Bladder microvascular endothelial cell (primary cell): ENCODE measurements around the gene NPR2. TPM values are rescaled to one million over a fixed set of nuclear protein-coding genes. Genes with fewer than 3 reads are reported as not detected.

Experiments used
- total RNA-seq: library from RNA; depleted of rRNA; stranded (reverse); fragments of >200 nt; gene quantifications from 2 replicates; pipeline ENCODE4 v1.2.3, GENCODE V29; 2014

NPR2 gene
- total RNA-seq, result 3.2 and 4.1 TPM in 2 replicates

DNA sequence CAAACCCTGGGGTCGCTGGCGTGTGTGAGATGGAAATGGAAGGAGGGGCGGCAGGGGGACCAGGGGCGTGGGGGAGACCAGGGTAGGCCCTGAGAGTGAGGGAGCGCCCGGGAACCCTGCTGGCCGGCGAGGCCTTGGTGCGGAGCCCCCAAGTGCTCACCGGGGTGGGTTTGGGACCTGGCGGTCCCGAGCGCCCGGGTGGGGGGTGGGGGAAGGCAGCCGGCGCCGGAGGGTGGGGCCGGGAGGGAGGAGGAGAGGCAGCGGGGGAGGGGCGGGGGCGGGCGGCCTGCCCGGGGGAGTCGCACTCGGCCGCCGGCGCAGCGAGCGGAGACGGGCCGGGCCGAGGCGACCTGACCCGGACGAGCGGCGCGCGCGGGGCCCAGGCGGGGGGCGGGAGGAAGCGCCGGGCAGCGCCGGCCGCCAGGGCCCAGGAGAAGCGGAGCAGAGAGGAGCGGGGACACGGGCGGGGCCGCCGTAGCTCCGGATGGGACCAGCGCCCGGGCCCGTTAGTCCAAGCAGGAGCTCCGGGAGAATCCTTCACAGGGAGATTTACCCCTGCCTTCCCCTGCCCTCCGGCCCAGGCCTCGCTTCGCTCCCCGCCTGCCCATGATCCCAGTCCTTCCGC lies at the start of gene NPR2:
Gene NPR2 (plus strand): TSS at position 295 of the 625 bp plus-strand sequence. CDS start 818 bp downstream, outside the sequence.

DNA sequence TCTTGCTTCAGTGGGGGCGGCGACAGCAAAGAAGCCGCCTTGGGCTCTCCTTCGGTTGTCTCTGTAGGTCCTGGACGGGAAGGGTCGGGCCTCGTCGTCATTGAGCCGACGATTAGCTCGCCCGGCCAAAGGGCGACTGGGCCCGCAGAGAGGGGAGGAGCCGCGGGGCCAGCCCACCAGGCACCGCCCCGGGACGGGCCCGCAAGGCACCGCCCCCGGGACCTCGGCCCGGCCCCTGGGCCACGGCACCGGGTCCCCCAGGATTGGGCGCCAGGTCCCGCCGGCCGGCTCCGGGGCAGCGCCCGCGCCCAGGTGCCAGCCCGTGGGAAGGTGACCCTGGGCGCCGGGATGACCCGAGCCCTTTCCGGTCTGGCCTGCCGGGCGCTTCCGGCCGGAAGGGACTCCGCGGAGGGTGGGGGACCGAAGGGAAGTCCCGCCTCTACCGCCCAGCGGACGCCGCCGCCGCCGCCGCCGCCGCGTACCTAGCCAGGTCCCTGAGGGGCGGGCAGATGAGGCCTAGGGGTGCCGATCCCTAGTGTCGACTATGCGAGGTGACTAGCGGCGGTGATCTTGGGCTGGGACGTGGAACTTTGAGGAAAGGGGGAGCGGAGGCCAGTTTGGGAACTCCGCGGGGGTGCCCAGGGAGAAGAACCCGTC lies 42.4 kb upstream of the NPR2 start, which contains the start of the genes GBA2 and RGP1:
Gene GBA2 (minus strand): TSS at position 371 of the 657 bp plus-strand sequence. CDS start 524 bp downstream, outside the sequence.
Gene RGP1 (plus strand): TSS at position 430 of the 657 bp plus-strand sequence. CDS start 469 bp downstream, outside the sequence.

DNA sequence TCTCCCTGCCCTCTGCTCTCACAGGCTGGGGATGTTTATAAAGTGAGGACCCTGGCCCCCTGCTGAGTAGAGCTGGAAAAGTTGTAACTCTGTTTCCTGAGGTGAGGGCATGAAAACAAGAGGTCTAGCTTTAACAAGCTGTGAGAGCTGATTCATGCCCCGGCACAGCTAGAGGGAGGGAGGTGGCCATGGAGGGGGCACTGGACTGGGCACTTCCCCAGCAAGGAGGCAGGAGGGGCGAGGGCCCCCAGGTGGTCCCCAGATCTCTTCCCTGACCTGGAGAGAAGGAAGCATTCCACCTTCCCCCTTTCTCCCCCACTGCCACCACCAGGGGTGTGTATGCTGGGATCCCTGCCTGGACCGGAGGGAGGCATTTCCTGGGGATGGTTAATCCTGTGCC lies 37.1 kb upstream of the NPR2 start, which contains the start of gene MSMP:
Gene MSMP (minus strand): TSS at position 13 of the 400 bp plus-strand sequence. CDS start 147 bp downstream, outside the sequence.

DNA sequence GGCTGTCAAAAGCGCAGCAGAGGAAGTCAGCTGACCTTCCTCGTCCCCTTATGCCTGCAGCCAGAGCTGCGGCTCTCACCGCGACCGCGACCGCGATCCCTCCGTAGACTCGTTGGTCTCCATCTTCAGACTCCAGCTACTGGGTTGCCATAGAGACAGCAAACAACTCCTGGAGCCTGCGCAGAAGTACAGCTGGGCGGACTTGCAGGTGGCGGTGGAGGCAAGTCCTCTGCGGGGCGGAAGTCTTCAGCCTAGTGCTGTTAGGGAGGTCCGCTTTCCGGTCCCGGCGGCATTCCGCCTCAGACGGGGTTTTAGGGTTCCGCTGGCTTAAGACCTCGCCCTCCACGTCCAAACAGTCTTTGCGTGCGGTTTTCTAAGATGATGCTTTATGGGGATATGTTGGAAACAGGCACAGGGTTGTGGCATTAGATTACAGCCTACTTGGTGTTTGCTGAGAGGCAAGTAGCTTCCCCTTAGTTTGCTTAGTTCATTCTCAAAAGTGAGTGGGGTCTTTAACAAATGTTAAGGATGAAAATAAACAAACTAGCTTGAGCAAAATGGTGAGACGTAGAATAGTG lies 20.7 kb downstream of the NPR2 start, which contains the start of gene SPAG8:
Gene SPAG8 (minus strand): TSS at position 238 of the 578 bp plus-strand sequence. CDS start 115 bp downstream, at position 123.

DNA sequence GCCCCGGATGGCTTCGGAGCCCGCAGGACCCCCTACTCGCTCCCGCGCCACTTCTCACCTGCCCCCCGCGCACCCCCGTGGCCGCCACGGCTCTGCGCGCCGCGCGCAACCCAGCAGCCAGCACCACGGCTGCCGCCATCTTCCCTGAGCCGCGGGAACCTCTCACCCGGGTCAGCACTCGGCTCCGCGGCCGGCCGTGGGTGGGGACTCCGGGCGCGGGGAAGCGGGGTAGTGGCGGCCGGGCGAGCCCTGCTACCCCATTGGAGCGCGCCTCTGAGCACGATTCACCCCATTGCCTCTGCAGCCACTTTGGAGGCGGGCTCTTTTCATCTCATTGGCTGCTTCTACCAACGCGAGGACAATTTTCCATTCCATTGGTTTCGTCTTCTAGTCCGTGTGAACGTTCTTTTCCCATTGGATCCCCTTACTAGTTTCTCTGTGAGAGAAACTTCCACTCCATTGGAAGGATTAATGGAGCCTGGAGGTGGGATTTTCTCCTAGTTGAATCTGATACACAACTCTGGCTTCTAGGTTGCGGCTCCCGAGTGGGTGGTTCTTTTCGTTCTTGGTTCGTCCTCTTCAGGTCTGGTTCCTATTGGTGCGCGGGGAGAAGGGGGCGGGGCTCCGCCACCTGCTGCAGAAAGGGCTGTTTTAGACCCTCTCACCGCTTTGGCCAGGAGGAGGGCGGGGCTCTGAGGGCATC lies 23.6 kb downstream of the NPR2 start, which contains the start of gene HINT2:
Gene HINT2 (minus strand): TSS at position 202 of the 703 bp plus-strand sequence. CDS start 63 bp downstream, at position 139.

DNA sequence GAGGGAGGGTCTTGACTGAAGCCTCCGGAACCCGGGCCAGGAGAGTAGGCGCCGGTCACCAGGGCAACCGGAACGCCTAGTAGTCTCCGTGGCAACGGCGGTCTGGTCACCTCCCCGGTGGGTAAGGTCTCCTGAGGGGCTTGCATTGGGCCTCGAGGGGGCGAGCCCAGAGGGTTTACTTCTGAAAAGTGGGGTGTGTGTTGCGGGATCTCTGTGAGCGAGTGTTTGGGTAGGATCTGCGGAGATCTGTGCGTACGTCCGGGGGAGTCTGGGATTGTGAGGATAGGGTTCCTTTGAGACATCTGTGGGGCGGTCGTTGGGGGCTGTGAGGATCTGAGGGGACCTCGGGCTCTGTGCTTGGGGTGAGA lies 37.3 kb downstream of the NPR2 start, which contains the start of gene FAM221B:
Gene FAM221B (minus strand): TSS at position 17 of the 368 bp plus-strand sequence. CDS start 2,571 bp downstream, outside the sequence.

DNA sequence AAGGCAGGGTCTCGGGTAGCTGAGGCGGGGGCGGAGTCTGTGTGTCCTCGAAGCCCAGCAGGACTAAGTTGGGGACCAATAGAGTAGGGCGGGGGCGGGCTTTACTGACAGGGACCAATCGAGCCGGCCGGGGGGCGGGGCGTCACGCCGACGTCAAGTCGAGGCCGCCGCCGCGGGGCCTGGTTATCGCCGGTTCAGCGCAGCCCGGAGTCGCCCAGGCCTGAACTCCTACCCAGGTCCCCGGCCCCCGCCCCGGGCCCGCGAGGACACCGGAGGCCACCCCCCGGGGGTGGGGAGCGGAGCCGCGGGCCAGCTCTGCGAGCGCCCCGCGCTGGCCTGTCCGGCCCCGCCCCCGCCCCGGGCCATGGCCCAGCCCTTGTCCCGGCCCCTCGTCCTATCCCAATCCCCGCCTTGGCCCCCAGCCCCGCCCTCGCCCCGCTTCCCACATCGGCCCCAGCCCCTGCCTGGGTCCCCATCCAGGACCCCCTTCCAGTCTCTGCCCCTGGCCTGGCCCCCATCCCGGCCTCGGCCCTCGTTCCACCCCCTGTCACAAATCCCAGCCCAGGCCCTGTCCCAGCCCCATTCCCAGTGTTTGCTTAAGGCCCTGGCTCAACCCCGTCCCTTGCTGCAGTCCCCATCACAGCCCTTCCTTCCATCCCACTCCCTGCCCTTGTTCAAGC lies 37.8 kb downstream of the NPR2 start, which contains the start of gene TMEM8B:
Gene TMEM8B (plus strand): TSS at position 145 of the 680 bp plus-strand sequence. CDS start 220 bp downstream, at position 365.

Other genes starting within 250 kb of the NPR2 start
- 4.5 and 8.5 TPM in 2 replicates for gene TESK1, start 186.3 kb upstream of the NPR2 start, total RNA-seq
- gene CD72, start 173.2 kb upstream of the NPR2 start, total RNA-seq, result 0.13 TPM in 1 of 2 replicates, not detected in the other
- gene SIT1, start 140.7 kb upstream of the NPR2 start, total RNA-seq, result not detected in 2 replicates
- 15,158 and 208,384 TPM in 2 replicates for gene RMRP, start 133.6 kb upstream of the NPR2 start, total RNA-seq
- 10.3 and 13.6 TPM in 2 replicates for gene CCDC107, start 133.3 kb upstream of the NPR2 start, total RNA-seq
- 0.65 and 1.5 TPM in 2 replicates for gene ARHGEF39, start 126.4 kb upstream of the NPR2 start, total RNA-seq
- gene CA9, start 117.7 kb upstream of the NPR2 start, total RNA-seq, result not detected in 2 replicates
- 17.1 and 24.1 TPM in 2 replicates for gene TPM2, start 101.7 kb upstream of the NPR2 start, total RNA-seq
- gene TLN1, start 59.4 kb upstream of the NPR2 start, total RNA-seq, result 184 and 408 TPM in 2 replicates
- gene CREB3, start 58.9 kb upstream of the NPR2 start, total RNA-seq, result 39.2 and 57.3 TPM in 2 replicates
- gene GBA2, start 42.4 kb upstream of the NPR2 start, total RNA-seq, result 50.3 and 121 TPM in 2 replicates
- 8.6 and 12.1 TPM in 2 replicates for gene RGP1, start 42.3 kb upstream of the NPR2 start, total RNA-seq
- 6.2 and 90.9 TPM in 2 replicates for gene MSMP, start 37.3 kb upstream of the NPR2 start, total RNA-seq
- 0.32 TPM in 1 of 2 replicates, not detected in the other for gene SPAG8, start 20.7 kb downstream of the NPR2 start, total RNA-seq
- 7.1 and 25.1 TPM in 2 replicates for gene HINT2, start 23.5 kb downstream of the NPR2 start, total RNA-seq
- not detected in 2 replicates for gene FAM221B, start 37.1 kb downstream of the NPR2 start, total RNA-seq
- 0.16 and 0.57 TPM in 2 replicates for gene TMEM8B, start 37.6 kb downstream of the NPR2 start, total RNA-seq
- gene OR13J1, start 78.8 kb downstream of the NPR2 start, total RNA-seq, result not detected in 2 replicates
- 0.32 and 3.5 TPM in 2 replicates for gene HRCT1, start 114.6 kb downstream of the NPR2 start, total RNA-seq
- 3.4 and 5.8 TPM in 2 replicates for gene SPAAR, start 117.9 kb downstream of the NPR2 start, total RNA-seq
- 0.06 TPM in 1 of 2 replicates, not detected in the other for gene OR2S2, start 166.6 kb downstream of the NPR2 start, total RNA-seq
- gene RECK, start 245.3 kb downstream of the NPR2 start, total RNA-seq, result 5.5 and 40.2 TPM in 2 replicates